HG02610 (cell line): ENCODE results near the gene PALB2.

Source experiments
- ATAC-seq: cut with Tn5 transposase; IDR thresholded peaks from one replicate; pipeline ENCODE4 v1.9.1; 2021; ENCODE audit warnings: mild to moderate bottlenecking, moderate library complexity; ENCODE audit not compliant: unreplicated experiment

PALB2 gene

DNA sequence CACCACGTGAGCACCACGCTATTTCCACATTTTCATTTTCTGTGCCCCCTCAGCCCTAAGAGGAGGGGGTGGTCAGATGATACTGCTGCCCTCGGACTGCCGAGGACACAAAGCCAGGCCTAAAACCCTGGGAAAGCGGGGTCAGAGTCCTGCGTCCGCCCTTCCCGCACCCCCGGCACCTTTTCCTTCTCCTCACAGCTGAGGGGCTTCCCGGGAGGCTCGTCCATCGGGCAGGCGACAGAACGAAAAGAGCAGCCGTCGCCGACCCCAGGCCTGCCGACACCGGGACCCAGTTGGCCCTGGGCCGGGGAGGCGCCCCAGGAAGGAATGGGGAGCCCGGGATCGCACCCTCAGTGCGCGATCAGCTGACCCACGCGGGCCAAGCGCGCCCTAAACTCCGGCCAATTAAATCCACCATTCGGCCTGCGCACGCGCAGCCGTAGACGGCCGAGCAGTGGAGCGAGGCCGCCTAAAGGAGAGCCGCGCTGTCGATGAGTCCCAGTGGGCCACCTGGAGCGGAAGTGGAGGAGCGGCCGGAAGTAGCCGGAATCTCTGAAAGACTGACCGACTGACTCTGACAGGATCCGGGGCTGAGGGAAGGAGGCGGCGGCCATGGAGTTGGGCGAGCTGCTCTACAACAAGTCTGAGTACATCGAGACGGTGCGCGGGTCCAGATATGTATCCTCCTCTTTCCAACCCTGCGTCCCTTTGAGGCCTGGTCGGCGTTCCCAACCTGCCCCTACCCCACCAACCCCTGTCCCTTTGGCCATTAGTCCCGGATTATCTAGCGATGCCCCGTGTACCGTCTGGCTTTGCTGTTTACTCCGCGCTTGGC lies at the start of gene PALB2, which contains the start of gene DCTN5:
TSS of gene PALB2 (minus strand) at position 380 of the 835 bp plus-strand sequence. CDS start at position 227, 153 bp downstream.
TSS of gene DCTN5 (plus strand) at position 536 of the 835 bp plus-strand sequence. CDS start at position 613, 77 bp downstream.
- ATAC-seq: peak; percentile 98

DNA sequence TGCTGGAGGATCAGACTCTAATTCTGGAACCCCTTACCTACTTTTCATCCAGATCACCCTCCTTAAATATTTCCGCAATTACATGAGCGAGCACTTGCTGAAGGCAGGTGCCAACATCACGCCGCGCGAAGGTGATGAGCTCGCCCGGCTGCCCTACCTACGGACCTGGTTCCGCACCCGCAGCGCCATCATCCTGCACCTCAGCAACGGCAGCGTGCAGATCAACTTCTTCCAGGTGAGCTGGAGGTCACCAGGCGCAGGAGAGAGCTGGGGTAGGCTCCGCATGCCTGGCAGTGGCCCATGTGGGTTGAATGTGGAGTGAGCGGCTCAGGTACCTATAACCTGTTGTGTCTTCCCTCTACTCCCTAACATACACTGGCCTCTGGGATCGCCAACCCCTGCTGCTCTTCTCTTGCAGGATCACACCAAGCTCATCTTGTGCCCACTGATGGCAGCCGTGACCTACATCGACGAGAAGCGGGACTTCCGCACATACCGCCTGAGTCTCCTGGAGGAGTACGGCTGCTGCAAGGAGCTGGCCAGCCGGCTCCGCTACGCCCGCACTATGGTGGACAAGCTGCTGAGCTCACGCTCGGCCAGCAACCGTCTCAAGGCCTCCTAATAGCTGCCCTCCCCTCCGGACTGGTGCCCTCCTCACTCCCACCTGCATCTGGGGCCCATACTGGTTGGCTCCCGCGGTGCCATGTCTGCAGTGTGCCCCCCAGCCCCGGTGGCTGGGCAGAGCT lies 48.5 kb upstream of the PALB2 start:
- no peak for ATAC-seq

DNA sequence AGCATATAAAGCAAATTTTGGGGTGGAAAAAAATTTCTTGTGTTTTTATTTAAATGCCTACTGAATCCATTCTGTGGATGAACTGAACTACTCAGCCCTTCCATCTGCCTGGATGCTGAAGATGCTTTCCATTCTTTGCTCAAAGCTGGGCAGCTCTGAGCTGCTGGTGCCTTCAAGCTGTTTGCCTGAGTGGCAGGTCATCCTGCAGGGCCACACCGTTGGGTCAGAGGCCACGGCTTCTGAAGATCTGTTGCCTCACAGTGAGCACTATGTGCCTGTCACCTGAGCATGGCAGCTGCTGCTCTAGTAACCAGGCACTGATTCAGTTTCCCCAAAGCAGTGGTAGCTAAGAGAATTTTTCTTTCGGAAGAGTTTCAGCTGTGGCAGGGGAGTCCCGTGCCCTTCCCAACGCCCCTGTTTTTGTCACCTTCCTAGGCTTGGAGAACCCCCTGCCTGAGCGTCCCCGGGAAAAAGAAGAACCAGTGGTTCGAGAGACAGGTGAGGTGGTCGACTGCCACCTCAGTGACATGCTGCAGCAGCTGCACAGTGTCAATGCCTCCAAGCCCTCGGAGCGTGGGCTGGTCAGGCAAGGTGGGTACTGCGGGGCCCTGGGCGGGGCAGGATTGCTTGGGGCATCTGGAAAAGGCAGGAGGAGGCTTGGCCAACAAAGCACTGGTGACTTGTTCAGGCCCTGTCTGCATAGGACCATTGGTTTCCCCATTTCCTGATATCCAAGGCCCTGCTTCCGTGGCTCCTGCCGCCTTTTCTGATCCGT lies 46.1 kb upstream of the PALB2 start:
- no peak for ATAC-seq

DNA sequence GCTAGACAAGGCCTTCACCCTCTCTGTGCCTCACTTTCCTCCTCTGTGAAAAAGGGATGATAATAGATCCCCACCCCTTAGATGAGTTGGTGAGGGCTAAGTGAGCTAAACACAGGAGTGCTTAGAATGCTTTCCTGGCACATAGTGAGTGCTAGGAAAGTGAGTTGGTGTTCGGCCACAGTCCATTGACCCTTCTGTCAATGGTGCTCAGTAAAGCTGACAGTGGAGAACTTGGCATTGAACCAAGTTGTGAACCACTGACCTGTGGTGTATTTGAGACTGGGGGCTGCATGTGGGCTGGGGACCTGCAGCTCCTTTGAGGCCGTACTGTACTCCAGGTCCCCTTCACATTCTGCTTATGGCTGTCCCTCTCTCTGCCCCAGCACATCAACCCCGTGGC lies 42.4 kb upstream of the PALB2 start:
- no peak for ATAC-seq

DNA sequence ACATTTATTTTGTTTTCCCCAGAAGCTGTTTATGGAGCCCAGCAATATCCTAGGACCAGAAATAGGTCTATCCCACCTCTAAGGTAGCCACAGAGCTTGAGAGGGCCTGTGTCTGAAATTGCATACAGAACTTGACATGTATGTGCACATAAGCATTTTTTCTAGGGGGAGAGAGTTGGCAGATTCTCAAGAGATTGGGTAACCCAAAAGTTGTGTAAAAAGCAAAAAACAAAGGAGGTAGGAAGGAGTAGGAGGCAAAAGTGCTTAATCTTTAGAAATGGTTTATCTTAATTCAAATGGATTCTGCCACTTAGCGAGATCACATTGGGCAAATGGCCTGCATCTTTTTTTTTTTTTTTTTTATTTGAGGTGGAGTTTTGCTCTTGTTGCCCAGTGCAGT lies 41.1 kb upstream of the PALB2 start:
- ATAC-seq: no peak

DNA sequence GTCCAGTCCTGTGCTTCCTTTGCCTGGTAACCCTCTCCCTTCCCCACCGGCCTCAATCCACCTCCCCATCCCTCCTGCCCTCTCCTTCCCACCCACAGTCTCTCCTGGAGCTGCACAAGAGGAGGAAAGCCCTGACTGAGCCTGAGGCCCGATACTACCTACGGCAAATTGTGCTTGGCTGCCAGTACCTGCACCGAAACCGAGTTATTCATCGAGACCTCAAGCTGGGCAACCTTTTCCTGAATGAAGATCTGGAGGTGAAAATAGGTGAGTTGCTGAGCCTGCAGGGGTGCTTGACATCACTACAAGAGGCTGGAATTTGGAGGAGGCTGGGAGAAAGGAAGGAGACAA lies 38.9 kb upstream of the PALB2 start:
- no peak for ATAC-seq

DNA sequence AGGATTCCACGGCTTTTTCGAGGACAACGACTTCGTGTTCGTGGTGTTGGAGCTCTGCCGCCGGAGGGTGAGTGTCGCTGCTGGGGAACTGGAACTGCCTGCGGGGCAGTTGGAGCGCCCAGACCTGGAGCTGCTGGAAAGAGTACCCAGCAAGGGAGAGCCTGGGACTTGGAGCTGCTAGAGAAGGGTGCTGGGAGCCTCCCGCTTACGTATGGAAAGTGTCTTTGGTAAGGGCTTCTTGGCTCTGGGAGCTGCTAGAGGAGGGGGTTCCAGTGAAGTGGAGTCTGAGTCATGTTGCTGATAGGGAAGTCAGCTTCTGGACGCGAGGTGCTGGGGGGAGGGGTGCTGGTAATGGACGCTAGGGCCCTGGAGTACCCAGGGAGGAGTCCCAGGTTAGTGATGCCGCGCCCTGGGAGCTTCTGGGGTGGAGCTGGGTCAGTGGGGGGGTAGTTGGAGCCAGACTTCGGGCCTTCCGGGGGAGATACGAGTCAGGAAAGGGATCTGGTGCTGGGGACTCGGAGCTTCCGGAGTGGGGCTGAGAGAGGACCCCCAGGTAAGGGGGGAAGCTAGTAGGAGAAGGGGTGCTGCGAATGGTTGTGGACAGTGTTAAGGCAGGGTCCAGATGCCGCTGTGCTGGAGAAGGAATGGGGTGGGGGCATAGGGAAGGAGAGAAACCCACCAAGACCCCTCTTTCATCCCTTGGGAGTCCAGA lies 38.3 kb upstream of the PALB2 start:
- no peak for ATAC-seq

DNA sequence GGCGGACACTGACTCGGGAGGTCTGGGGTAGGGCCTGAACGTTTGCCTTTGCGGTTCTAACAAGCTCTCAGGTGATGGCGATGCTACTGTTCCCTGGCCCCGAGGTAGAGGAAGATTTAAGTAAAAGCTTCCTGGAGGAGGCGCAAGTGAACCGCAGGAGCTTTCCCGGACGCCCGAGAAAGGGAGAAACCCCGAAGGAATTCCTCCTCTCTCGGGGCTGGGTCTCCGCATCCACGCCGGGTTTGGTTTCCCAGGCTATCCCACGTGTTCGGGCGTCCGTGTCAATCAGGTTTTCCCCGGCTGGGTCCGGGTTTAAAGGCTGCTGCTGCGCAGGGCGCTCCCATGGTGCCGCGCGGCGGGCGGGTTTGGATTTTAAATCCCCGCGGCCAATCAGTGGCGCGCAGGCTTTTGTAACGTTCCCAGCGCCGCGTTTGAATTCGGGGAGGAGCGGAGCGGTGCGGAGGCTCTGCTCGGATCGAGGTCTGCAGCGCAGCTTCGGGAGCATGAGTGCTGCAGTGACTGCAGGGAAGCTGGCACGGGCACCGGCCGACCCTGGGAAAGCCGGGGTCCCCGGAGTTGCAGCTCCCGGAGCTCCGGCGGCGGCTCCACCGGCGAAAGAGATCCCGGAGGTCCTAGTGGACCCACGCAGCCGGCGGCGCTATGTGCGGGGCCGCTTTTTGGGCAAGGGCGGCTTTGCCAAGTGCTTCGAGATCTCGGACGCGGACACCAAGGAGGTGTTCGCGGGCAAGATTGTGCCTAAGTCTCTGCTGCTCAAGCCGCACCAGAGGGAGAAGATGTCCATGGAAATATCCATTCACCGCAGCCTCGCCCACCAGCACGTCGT lies 37.5 kb upstream of the PALB2 start, which contains the start of gene PLK1:
TSS of gene PLK1 (plus strand) at position 460 of the 844 bp plus-strand sequence. CDS start at position 504, 44 bp downstream.
- peak; percentile 85 for ATAC-seq

DNA sequence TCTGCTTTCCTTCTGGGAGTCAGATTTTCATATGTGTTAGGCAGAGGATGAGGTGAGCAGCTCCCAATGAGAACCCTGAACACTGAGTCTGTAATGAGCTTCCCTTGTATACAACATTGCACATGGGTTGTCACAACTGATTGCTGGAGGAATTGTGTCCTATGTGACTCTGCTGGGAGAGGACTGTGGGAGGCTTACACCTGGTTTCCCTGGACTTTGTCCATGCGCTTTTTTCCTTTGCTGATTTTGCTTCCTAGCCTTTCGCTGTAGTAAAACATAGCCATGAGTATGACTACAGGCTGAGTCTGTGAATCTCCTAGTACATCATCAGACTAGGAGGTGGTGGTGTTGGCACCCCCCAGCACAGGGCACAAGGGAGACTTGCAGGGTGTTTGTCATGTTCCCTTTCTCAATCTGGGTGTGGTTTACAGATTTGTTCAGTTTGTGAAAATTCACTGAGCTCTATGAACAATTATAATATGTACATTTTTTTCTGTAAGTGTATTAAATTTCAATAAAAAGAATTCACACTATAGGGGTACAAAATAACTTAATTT lies 35.9 kb upstream of the PALB2 start:
- ATAC-seq: no peak

DNA sequence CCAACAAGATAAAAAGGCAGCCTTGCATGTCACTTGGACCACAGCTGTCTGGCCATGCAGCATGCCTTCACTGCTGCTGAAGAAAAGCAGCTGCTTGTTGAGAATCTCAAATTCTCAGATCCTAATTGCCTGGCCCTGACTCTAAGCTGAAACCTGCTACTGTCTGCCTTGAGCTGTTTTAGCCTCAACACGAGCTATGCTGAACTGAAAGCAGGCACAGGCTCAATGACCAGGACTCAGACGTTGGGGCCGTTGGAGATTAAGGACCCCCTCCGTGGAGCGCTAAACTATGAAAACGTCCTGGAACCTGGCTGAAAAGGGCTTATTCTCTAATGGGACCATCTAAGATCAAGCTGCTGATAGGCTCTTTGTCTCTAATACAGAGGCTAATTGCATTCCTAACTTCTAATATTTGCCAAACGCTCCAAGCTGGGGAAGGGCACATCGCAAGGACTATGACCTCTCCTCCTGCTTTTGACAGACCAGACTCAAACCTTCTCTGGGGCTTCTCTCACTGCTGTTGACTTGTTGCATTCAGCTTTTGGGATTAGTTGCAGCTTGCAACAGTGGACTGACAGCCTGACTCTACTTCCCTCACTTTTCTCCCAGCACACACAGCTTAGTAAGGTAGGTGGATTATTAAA lies 33.0 kb upstream of the PALB2 start:
- ATAC-seq: no peak

DNA sequence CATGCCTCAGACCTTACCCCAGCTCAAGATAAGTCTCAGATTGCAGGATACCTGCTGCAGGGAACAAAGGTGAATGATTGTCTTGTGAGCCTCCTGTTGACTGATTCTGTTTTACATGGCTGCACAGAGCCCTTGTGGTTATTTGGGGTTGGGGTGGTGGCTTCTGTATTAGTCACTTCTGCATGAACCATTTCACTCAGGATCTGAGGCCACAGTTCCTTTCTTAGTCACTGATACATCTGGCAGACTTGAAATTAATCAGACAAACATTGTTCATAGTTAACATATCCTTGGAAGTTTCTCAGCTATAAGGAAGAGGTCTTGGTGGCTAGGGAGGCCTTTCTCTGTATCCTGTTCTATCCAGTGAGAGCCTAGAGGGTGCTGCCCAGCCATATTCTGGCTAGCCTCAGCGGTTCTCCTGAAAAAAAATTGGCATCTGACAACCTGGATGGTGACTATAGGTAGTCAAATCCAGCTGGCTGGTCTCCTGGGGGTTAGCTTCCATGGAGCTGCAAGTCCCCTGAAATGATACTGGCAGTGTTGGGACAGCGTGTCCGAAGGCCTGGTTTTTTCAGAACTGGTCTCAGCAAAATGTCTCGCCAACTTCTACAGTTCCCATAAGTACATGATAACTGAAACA lies 29.1 kb upstream of the PALB2 start:
- ATAC-seq: peak; percentile 98

DNA sequence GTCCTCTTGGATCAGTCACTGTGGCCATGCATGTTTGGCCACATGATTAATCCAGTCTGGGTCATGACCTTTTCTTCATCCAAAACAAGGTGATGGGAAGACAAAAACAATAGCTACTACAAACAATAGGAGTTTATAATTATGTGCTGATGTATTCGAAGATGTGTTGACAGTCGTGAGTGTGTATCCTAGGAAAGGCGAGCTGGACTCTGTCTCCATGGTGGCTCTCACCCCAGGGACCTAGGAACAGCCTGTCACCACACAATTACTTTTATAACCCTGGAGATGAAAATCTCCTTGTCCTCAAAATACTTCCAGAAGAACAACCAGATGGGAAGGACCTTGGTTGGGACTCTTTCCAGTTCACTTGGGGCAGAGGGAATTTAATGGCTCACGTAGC lies 27.8 kb upstream of the PALB2 start:
- no peak for ATAC-seq

DNA sequence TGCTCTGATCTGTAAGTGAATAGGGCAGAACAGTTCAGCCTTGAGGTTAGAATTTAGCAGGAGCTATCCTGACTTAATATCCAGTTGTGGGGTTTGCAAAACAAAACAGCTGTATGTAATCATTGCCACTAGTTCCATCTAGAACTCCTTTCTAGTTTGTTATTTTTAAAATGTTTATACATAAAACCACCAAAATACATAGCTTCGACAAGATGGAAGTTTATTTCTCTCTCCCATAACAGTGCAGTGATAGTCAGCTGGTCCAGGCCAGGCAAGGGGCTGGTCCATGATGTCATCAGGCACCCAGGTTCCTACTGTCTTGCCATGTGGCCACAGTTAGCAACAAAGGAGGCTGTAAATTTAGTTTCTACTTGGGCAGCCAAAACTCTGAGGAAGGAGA lies 27.1 kb upstream of the PALB2 start:
- ATAC-seq: no peak

DNA sequence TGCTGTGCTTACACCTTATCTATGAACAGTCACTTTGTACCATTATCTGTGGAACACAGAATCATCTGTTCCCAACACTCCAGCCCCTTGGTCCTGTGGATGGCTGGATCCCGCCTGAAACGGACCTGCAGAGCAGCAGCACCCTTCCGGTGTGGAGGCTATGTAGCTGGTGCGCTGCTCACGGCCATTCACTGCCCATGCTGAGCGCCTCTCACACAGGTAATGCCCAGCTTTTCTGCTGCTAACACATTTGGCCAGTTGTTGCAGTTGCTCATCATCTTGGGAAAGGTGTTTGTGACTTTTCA lies 26.2 kb upstream of the PALB2 start:
- ATAC-seq: no peak

DNA sequence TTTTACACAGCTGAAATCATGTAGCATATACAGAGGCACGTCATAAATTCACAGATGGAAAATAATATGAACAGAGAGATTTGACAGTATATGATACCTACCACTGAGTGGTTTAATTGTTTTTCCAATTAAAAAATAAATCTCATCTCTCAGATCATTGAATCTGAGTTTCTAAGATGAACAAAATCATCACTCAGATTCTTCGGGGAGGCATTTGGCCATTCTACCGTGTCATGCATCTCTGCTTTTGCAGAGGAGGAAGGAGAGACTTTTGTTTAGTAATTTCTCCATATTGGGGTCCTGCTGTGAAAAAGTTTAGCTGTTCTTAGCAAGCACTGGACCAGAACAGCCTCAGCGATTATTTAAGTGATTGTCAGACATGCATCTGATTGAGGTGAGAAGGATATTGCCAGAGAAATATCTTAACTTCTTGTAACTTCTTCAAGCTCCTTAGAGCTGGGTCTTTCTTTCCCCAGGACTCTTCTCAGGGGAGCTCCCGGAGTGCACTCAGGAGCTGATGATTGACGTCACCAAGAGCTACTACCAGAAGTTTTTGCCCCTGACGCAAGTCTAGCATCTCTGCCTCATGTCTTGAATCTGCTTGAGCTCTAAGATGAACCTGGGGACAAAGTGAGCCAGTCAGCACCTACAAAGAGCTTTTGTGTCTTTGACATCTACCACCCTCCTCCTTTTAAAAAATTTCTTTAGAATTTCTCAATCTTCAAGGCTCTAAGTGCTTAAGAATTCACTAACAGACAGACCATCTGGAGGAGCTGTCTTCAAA lies 25.7 kb upstream of the PALB2 start:
- no peak for ATAC-seq

DNA sequence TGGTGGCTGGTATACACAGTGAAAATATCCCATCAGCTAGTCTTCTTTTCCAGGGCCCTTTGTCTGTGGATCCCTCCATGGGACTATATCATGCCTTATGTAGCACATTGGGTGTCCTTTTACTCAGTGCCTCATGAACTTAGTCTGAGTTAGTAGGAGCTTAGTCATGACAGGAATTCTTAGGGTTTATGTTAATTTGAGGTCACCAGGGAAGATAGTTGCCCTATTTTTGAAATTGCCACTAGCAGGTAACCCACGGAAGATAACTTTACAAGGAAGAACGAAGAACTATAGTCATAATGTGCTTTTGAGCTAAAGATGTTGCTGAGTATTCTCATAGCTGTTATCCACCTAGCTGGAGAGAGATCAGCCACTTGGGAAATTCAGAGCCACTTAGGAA lies 22.8 kb upstream of the PALB2 start:
- peak; percentile 83 for ATAC-seq

DNA sequence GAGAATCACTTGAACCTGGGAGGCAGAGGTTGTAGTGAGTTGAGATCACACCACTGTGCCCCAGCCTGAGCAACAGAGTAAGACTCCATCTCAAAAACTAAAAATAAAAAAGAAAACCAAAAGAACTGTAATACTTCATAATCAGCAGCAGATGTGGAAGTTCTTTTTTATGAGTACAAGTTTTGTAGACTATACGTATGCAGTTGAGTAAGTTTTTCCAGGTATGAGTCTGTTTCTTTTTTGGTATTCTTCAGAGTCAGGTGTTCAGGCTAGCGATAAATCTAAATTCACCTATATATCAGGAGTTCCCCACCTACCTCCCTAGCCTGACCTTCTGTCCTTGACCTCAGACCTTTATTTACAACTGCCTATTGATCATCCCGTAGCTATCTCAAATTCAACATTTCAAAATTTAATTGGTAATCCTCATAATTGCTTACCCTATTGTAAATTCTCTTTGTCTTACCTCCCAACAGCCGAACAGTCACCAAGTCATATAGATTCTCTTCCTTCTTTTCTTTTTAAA lies 10.9 kb upstream of the PALB2 start:
- ATAC-seq: peak; percentile 72
